Activated CD8-positive, alpha-beta T cell treated with anti-CD3 and anti-CD28 coated beads for 36 hours (primary cell): ENCODE data around the gene CNNM1. TPM values are rescaled to one million over a fixed set of nuclear protein-coding genes. Genes with fewer than 3 reads are reported as not detected.

Source experiments
- ATAC-seq: fragments of 200-7000 bp; cut with Tn5 transposase; one replicate; pipeline ENCODE4 v1.10.0; 2021; ENCODE audit warnings: mild to moderate bottlenecking, moderate library complexity
- CTCF ChIA-PET: fragments of 350-600 bp; sonication (Branson Sonifier 250); formaldehyde crosslinking; loops from one replicate; lab custom pipeline; 2021; ENCODE audit warnings: antibody characterized with exemption; lab: Charles Lee
- POLR2A ChIA-PET: fragments of 350-600 bp; sonication (Branson Sonifier 250); formaldehyde crosslinking; loops from one replicate; lab custom pipeline; 2021; ENCODE audit warnings: antibody characterized with exemption; lab: Charles Lee
- DNase-seq: peaks from one replicate; pipeline ENCODE4 v3.0.0-alpha.2; 2020
- H3K27ac Mint-ChIP-seq: one replicate; pipeline ENCODE4 v1.8.0; 2021; ENCODE audit warnings: mild to moderate bottlenecking, mixed read lengths
- H3K27me3 Mint-ChIP-seq: one replicate; pipeline ENCODE4 v1.8.0; 2021; ENCODE audit warnings: mixed read lengths
- H3K36me3 Mint-ChIP-seq: one replicate; pipeline ENCODE4 v1.8.0; 2021; ENCODE audit warnings: low read depth, mixed read lengths
- H3K4me1 Mint-ChIP-seq: one replicate; pipeline ENCODE4 v1.8.0; 2021; ENCODE audit warnings: low read depth, mixed read lengths
- H3K4me3 Mint-ChIP-seq: one replicate; pipeline ENCODE4 v1.8.0; 2021; ENCODE audit warnings: mild to moderate bottlenecking, moderate library complexity, mixed read lengths
- H3K9me3 Mint-ChIP-seq: one replicate; pipeline ENCODE4 v1.8.0; 2021; ENCODE audit warnings: mixed read lengths
- CTCF ChIP-seq: fragments of 200-600 bp; IDR thresholded peaks from one replicate; pipeline ENCODE4 v1.8.0; 2022; ENCODE audit warnings: antibody characterized with exemption, mild to moderate bottlenecking
- intact Hi-C: fragments of 100-400 bp; cut with micrococcal nuclease; formaldehyde crosslinking; loops from one replicate; pipeline ENCODE4 v1.10.0; 2022
- total RNA-seq, 2 experiments: library from RNA; stranded (reverse); gene quantifications; one replicate each; pipeline ENCODE4 v1.2.3, GENCODE V29; 2021

The CNNM1 gene
- total RNA-seq, 2 experiments from 2014 or later: 0.83 to 1.2 TPM

GRCh38 chr10:99312501-99312900 is 16.7 kb upstream of the CNNM1 start:
- TF ChIP-seq CTCF: no peak
- peaks cover 2% of the 10 kb centered on the region for H3K27me3 Mint-ChIP-seq
- ChIA-PET CTCF (no interaction called here), POLR2A (no interaction called here)
- H3K9me3 Mint-ChIP-seq: peaks cover 17% of the 10 kb centered on the region
- H3K4me1 Mint-ChIP-seq: no peaks in the 10 kb centered on the region
- no peak overlapping the region for H3K4me3 Mint-ChIP-seq
- H3K36me3 Mint-ChIP-seq: no peaks in the 10 kb centered on the region
- DNase-seq (no peak), ATAC-seq (no peak)
- H3K27ac Mint-ChIP-seq: no peak overlapping the region
- intact Hi-C loops: no loop called here

GRCh38 chr10:99315853-99316252 is 13.3 kb upstream of the CNNM1 start:
- intact Hi-C loops: no loop called here

GRCh38 chr10:99316374-99316773 is 12.8 kb upstream of the CNNM1 start:
- H3K9me3 Mint-ChIP-seq: no peaks in the 10 kb centered on the region
- H3K4me1 Mint-ChIP-seq: no peaks in the 10 kb centered on the region
- H3K27ac Mint-ChIP-seq: no peak overlapping the region
- peaks cover 12% of the 10 kb centered on the region for H3K27me3 Mint-ChIP-seq
- ChIA-PET CTCF (interaction anchor here (0.6 kb wide), 1 partner anchor 124 kb away, joined by 3 read pairs; no protein-coding TSS in a partner anchor), POLR2A (no interaction called here)
- no peaks in the 10 kb centered on the region for H3K36me3 Mint-ChIP-seq
- ATAC-seq (no peak), DNase-seq (no peak)
- no peak for TF ChIP-seq CTCF
- H3K4me3 Mint-ChIP-seq: no peak overlapping the region
- intact Hi-C loops: no loop called here

More at GRCh38 chr10:99315853-99316252, 13.3 kb upstream of the CNNM1 start:
- ATAC-seq (no peak), DNase-seq (no peak)
- H3K4me1 Mint-ChIP-seq: no peaks in the 10 kb centered on the region
- POLR2A ChIA-PET: no interaction called here
- no peak for TF ChIP-seq CTCF
- H3K9me3 Mint-ChIP-seq: no peaks in the 10 kb centered on the region
- no peaks in the 10 kb centered on the region for H3K36me3 Mint-ChIP-seq
- CTCF ChIA-PET: interaction anchor here (0.6 kb wide), 1 partner anchor 124 kb away, joined by 3 read pairs; no protein-coding TSS in a partner anchor
- H3K27ac Mint-ChIP-seq: no peak overlapping the region
- no peak overlapping the region for H3K4me3 Mint-ChIP-seq
- H3K27me3 Mint-ChIP-seq: peaks cover 12% of the 10 kb centered on the region

GRCh38 chr10:99318048-99318447 is 11.1 kb upstream of the CNNM1 start:
- Mint-ChIP-seq H3K27ac (no peak overlapping the region), H3K4me1 (no peaks in the 10 kb centered on the region), H3K27me3 (peaks cover 16% of the 10 kb centered on the region), H3K36me3 (no peaks in the 10 kb centered on the region), H3K9me3 (no peaks in the 10 kb centered on the region), H3K4me3 (no peak overlapping the region)
- CTCF ChIA-PET: no interaction called here
- DNase-seq (no peak), ATAC-seq (no peak)
- intact Hi-C loops: no loop called here
- POLR2A ChIA-PET: no interaction called here
- no peak for TF ChIP-seq CTCF

GRCh38 chr10:99318475-99318874 is 10.7 kb upstream of the CNNM1 start:
- POLR2A ChIA-PET: no interaction called here
- no peak overlapping the region for H3K4me3 Mint-ChIP-seq

More at GRCh38 chr10:99318475-99318874, 10.7 kb upstream of the CNNM1 start:
- H3K4me1 Mint-ChIP-seq: no peaks in the 10 kb centered on the region
- no peak for ATAC-seq
- no peak for DNase-seq
- no peaks in the 10 kb centered on the region for H3K36me3 Mint-ChIP-seq
- intact Hi-C loops: no loop called here
- TF ChIP-seq CTCF: no peak
- no peak overlapping the region for H3K27ac Mint-ChIP-seq
- peaks cover 18% of the 10 kb centered on the region for H3K27me3 Mint-ChIP-seq
- CTCF ChIA-PET: no interaction called here
- no peaks in the 10 kb centered on the region for H3K9me3 Mint-ChIP-seq
